ENCODE data around the gene BRPF1. TPM values are rescaled to one million over a fixed set of nuclear protein-coding genes. Genes with fewer than 3 reads are reported as not detected.

Gene BRPF1
- total RNA-seq, 1 donor from 2014 or later = 23.7 TPM

DNA sequence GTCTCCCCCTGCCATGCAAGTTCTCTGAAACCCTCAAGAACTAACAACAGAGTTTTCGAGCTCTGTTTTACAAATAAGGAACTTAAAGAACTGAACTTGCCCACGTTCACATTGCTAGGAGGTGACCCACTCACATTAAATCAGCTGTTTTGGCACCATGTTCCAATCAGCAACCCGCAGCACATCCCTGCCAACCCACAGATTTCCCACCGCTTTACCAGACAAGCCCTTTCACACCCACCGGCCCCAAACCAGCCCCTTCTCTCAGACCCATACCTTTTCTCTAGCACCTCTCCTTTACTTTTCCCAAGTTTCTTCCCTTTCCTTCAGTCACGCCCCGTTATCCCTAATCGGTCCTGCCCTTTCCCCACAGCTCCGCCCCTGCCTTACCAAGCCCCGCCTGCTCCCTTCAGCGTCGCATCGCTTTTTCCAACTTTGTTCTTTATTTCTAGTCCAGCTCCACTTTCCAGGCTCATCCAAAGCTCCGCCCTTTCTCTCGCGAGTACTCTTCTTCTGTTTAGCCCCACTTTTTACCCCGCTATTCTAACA lies 804 bp upstream of the BRPF1 start:
- peaks cover 29% of the 10 kb centered on the region for H3K4me1 ChIP-seq
- intact Hi-C loops (cut with DNase I) = no loop called here
- peaks cover 18% of the 10 kb centered on the region for H3K36me3 ChIP-seq
- ATAC-seq = peak; percentile 62
- H3K27me3 ChIP-seq = no peaks in the 10 kb centered on the region
- H3K9me3 ChIP-seq = no peaks in the 10 kb centered on the region
- TF ChIP-seq, protein P1, sequence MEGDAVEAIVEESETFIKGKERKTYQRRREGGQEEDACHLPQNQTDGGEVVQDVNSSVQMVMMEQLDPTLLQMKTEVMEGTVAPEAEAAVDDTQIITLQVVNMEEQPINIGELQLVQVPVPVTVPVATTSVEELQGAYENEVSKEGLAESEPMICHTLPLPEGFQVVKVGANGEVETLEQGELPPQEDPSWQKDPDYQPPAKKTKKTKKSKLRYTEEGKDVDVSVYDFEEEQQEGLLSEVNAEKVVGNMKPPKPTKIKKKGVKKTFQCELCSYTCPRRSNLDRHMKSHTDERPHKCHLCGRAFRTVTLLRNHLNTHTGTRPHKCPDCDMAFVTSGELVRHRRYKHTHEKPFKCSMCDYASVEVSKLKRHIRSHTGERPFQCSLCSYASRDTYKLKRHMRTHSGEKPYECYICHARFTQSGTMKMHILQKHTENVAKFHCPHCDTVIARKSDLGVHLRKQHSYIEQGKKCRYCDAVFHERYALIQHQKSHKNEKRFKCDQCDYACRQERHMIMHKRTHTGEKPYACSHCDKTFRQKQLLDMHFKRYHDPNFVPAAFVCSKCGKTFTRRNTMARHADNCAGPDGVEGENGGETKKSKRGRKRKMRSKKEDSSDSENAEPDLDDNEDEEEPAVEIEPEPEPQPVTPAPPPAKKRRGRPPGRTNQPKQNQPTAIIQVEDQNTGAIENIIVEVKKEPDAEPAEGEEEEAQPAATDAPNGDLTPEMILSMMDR (IDR thresholded peaks at IDR 0.05) = no peak
- peak overlapping the region; percentile 99 for H3K27ac ChIP-seq
- DNase-seq = no peak
- peak overlapping the region; percentile 78 for H3K4me3 ChIP-seq

DNA sequence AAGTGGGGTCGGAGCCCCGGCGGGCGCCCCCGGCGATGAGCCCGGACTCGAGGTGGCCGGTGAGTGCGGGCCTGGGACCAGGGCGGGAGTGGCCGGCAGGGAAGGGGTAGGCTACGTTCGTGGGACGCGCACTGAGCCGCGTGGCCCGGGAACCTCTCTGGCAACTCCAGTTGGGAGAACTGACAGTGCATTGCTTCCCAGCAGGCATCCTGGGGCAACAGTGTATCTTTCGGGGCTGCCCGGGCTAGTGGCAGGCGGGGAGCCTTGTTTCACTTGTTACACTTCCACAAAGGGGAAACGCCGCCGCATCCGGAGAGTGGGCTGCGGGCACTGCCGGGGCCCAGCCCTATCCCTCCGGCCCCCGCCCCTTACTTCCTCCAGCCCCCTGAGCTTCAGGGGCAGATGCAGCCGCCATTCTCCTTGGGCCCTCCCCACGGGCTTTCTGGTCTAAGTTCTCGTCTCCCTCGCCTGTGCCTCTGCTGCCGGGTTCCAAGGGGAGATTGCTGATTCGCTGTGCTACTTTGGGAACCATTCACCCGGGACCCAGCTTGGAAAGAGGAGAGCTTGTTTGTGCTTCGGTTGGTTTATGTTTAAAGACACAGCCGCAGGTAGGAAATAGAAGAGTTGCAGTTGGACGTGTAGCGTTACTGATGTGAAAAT lies 675 bp downstream of the BRPF1 start:
- Histone ChIP-seq H3K36me3 (peaks cover 32% of the 10 kb centered on the region), H3K27me3 (no peaks in the 10 kb centered on the region), H3K4me3 (peak overlapping the region; percentile 78), H3K4me1 (peaks cover 29% of the 10 kb centered on the region), H3K9me3 (no peaks in the 10 kb centered on the region), H3K27ac (peak overlapping the region; percentile 99)
- TF ChIP-seq, protein P1 (IDR thresholded peaks at IDR 0.05) = no peak
- peak; percentile 0 for ATAC-seq
- intact Hi-C loops (cut with DNase I) = no loop called here
- DNase-seq = peak; percentile 76

DNA sequence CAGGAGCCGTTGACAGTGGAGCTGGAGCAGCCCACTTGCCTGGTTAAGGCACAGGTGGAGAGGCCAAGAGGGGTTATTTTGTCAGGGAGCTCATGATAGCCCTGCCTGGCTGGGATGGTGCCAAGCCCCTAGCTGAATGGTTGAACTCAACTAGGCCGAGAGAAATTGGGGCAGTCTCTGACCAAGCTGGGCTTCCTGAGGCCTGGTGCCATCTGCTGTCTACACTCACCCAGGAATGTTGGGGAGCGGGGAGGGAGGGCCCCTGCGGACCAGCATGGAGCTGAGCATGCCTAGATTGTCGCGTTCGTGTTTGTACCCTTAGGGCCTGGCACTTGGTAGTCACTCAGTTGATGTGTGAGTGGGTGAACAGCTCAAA lies 1.2 kb downstream of the BRPF1 start:
- H3K4me1 ChIP-seq = peaks cover 29% of the 10 kb centered on the region
- intact Hi-C loops (cut with DNase I) = no loop called here
- H3K27ac ChIP-seq = peak overlapping the region; percentile 99

DNA sequence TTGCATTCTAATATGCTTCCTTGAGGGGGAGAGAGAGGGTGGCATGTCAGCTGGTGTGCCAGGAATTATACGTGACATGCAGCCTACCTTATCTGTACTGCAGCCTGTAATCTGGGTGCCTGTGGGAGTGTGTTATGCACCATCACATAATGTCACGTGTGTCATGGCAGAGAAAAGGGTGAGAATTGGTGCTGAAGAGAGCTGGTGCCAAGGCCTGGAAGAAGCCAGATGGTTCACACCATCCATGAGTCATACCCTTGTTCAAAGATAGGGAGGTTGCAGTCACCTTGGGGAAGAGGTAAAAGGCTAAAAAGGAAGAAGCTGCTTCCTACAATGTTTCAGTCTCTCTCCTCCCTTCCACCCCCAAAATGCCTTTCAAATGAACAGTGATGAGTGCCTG lies 5.3 kb downstream of the BRPF1 start:
- H3K4me3 ChIP-seq = no peak overlapping the region
- DNase-seq (no peak), ATAC-seq (no peak)
- no peaks in the 10 kb centered on the region for H3K9me3 ChIP-seq
- no peak overlapping the region for H3K27ac ChIP-seq
- TF ChIP-seq, protein P1 (IDR thresholded peaks at IDR 0.05) = no peak
- no peaks in the 10 kb centered on the region for H3K27me3 ChIP-seq
- H3K36me3 ChIP-seq = peaks cover 78% of the 10 kb centered on the region
- H3K4me1 ChIP-seq = peaks cover 21% of the 10 kb centered on the region
- intact Hi-C loops (cut with DNase I) = no loop called here

More for the DNA sequence above, 1.2 kb downstream of the BRPF1 start:
- TF ChIP-seq, protein P1 (IDR thresholded peaks at IDR 0.05) = no peak
- no peaks in the 10 kb centered on the region for H3K27me3 ChIP-seq
- DNase-seq (no peak), ATAC-seq (no peak)
- H3K36me3 ChIP-seq = peaks cover 37% of the 10 kb centered on the region
- peak overlapping the region; percentile 78 for H3K4me3 ChIP-seq
- no peaks in the 10 kb centered on the region for H3K9me3 ChIP-seq

DNA sequence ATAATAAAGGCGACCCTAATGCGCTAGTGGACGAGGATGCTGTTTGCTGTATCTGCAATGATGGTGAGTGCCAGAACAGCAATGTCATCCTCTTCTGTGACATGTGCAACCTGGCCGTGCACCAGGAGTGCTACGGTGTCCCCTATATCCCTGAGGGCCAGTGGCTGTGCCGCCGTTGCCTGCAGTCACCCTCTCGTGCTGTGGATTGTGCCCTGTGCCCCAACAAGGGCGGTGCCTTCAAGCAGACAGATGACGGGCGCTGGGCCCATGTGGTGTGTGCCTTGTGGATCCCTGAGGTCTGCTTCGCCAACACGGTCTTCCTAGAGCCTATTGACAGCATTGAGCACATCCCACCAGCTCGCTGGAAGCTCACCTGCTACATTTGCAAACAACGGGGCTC lies 7.6 kb downstream of the BRPF1 start:
- TF ChIP-seq, protein P1 (IDR thresholded peaks at IDR 0.05) = no peak
- no peak for ATAC-seq
- Histone ChIP-seq H3K9me3 (no peaks in the 10 kb centered on the region), H3K4me1 (peaks cover 6% of the 10 kb centered on the region), H3K27ac (no peak overlapping the region), H3K4me3 (no peak overlapping the region), H3K36me3 (peaks cover 99% of the 10 kb centered on the region), H3K27me3 (no peaks in the 10 kb centered on the region)
- intact Hi-C loops (cut with DNase I) = no loop called here
- DNase-seq = no peak

All from upper lobe of right lung (tissue), 1 donor.